DND-41 (cell line): ENCODE measurements around the gene TSNAXIP1.

ENCODE experiments used
- ATAC-seq: fragments of 200-7000 bp; cut with Tn5 transposase; 3 replicates; pipeline ENCODE4 v1.9.1; 2021; ENCODE audit warnings: low read depth; ENCODE audit not compliant: insufficient read depth
- DNase-seq: peaks from one replicate; pipeline ENCODE4 v3.0.0-alpha.2; 2020
- H2AFZ ChIP-seq: 2 replicates; pipeline ENCODE4 v1.6.0; 2012; ENCODE audit warnings: low read depth, low read length
- H3K27ac ChIP-seq: 2 replicates; pipeline ENCODE4 v1.5.1; 2012; ENCODE audit warnings: low read length, inconsistent platforms
- H3K27me3 ChIP-seq: fragments of 200-600 bp; sonication (generic); 2 replicates; pipeline ENCODE4 v1.6.0; 2012; ENCODE audit warnings: low read length, mild to moderate bottlenecking, inconsistent platforms; ENCODE audit not compliant: insufficient read depth, poor library complexity
- H3K36me3 ChIP-seq: 2 replicates; pipeline ENCODE4 v1.5.1; 2012; ENCODE audit warnings: low read length, inconsistent platforms; ENCODE audit not compliant: insufficient read depth
- H3K4me1 ChIP-seq: 2 replicates; pipeline ENCODE4 v1.5.1; 2012; ENCODE audit warnings: mild to moderate bottlenecking, low read length; ENCODE audit not compliant: insufficient read depth
- H3K4me2 ChIP-seq: 2 replicates; pipeline ENCODE4 v1.6.0; 2012; ENCODE audit warnings: mild to moderate bottlenecking, moderate library complexity, low read length, inconsistent platforms; ENCODE audit not compliant: insufficient read depth
- H3K4me3 ChIP-seq, 2 experiments: fragments of 200-600 bp in 1 of 2; shearing (Covaris generic) in 1 of 2; 2 replicates each; pipeline ENCODE4 v1.5.1; 2012 to 2016; ENCODE audit warnings: inconsistent platforms in 2 of 2, low read length in 2 of 2, mild to moderate bottlenecking in 2 of 2, low read depth in 1 of 2, moderate library complexity in 1 of 2
- H3K79me2 ChIP-seq: 2 replicates; pipeline ENCODE4 v1.6.0; 2012; ENCODE audit warnings: low read length, inconsistent platforms; ENCODE audit not compliant: insufficient read depth
- H3K9ac ChIP-seq: 2 replicates; pipeline ENCODE4 v1.6.0; 2012; ENCODE audit warnings: low read depth, mild to moderate bottlenecking, inconsistent platforms, low read length, moderate library complexity
- H3K9me3 ChIP-seq: 2 replicates; pipeline ENCODE4 v1.5.1; 2012; ENCODE audit warnings: low read length, moderate library complexity, mild to moderate bottlenecking, inconsistent platforms; ENCODE audit not compliant: insufficient read depth, severe bottlenecking
- H4K20me1 ChIP-seq: 2 replicates; pipeline ENCODE4 v1.6.0; 2012; ENCODE audit warnings: low read length; ENCODE audit not compliant: insufficient read depth
- CTCF ChIP-seq: IDR thresholded peaks from 2 replicates; pipeline ENCODE4 v1.5.1; 2012; ENCODE audit warnings: borderline replicate concordance, low read length, moderate library complexity, mild to moderate bottlenecking; ENCODE audit not compliant: poor library complexity, severe bottlenecking; ENCODE audit errors: extremely low read depth
- EZH2 ChIP-seq: IDR thresholded peaks from 3 replicates; pipeline ENCODE4 v1.6.1; 2012; ENCODE audit warnings: borderline replicate concordance, low read depth, mild to moderate bottlenecking, moderate library complexity, low read length, inconsistent platforms; ENCODE audit not compliant: severe bottlenecking

TSNAXIP1 gene

DNA sequence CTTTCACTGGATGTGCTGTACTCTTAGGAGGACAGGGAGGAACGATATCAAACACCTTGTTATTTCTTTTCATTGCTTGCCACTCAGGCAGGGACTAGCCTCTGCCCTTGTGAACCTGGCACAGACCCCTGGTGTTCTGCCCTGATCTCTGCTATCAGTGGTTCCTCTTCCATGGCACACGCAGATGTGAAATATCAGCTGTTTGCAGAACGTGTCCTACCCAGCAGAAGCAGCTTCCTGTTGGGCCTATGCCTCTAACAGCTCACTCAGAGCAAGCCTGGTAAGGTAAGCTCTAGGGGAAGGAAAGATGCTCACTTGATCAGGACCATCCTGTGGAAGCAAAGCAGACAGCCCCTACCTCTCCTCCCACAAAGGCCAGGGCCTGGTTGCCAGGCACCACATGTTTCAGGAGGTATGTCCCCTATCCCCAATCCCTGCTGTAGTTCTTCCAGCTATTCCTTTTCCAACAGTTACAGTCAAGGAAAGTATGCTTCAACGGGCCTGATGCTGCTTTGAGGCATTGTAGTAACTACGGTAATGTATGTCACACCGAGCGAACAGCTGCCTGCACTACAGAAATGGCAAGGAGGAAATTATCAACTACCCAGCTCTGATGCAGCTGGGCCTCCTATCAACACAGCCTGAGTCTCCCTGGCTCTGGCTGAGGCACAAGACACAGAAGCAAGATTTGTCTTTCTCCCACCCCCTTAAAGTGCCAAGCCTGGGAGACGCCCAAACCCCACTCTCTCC lies 46.3 kb upstream of the TSNAXIP1 start:
- no peaks in the 10 kb centered on the region for H3K27me3 ChIP-seq
- peaks cover 43% of the 10 kb centered on the region for H4K20me1 ChIP-seq
- TF ChIP-seq CTCF = no peak
- TF ChIP-seq EZH2 = no peak
- H3K9me3 ChIP-seq = no peaks in the 10 kb centered on the region
- no peak overlapping the region for H2AFZ ChIP-seq
- H3K36me3 ChIP-seq = peaks cover 21% of the 10 kb centered on the region
- no peak overlapping the region for H3K27ac ChIP-seq
- H3K4me3 ChIP-seq = no peak overlapping the region
- DNase-seq (no peak), ATAC-seq (no peak)
- peaks cover 7% of the 10 kb centered on the region for H3K79me2 ChIP-seq
- no peak overlapping the region for H3K4me2 ChIP-seq
- no peaks in the 10 kb centered on the region for H3K4me1 ChIP-seq
- no peak overlapping the region for H3K9ac ChIP-seq

GRCh38 chr16:67760956-67761230 lies 45.8 kb upstream of the TSNAXIP1 start:
- H3K4me3 ChIP-seq = no peak overlapping the region
- H3K79me2 ChIP-seq = peaks cover 7% of the 10 kb centered on the region
- no peaks in the 10 kb centered on the region for H3K27me3 ChIP-seq
- H3K4me1 ChIP-seq = no peaks in the 10 kb centered on the region
- TF ChIP-seq CTCF (no peak), EZH2 (no peak)
- no peak overlapping the region for H2AFZ ChIP-seq
- no peak overlapping the region for H3K27ac ChIP-seq
- no peaks in the 10 kb centered on the region for H3K9me3 ChIP-seq
- no peak for ATAC-seq
- H3K9ac ChIP-seq = no peak overlapping the region
- no peak for DNase-seq
- H3K36me3 ChIP-seq = peaks cover 22% of the 10 kb centered on the region
- H4K20me1 ChIP-seq = peaks cover 43% of the 10 kb centered on the region
- H3K4me2 ChIP-seq = no peak overlapping the region

DNA sequence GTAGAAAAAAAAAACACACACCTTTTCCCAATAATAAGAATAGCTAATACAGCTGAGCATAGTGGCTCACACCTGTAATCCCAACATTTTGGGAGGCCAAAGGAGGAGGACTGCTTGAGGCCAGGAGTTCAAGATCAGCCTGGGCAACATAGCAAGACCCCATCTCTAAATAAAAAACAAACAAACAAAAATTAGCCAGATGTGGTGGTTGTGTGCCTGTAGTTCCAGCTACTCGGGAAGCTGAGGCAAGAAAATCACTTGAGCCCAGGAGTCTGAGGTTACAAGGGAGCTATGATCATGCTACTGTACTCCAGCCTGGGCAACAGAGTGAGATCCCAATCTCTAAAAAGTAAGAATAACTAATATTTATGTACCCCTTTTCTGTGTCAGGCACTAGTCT lies 44.8 kb upstream of the TSNAXIP1 start:
- Histone ChIP-seq H3K4me1 (no peaks in the 10 kb centered on the region), H3K9ac (no peak overlapping the region), H3K79me2 (peaks cover 7% of the 10 kb centered on the region), H3K9me3 (no peaks in the 10 kb centered on the region), H3K27me3 (no peaks in the 10 kb centered on the region), H3K4me3 (no peak overlapping the region), H3K27ac (no peak overlapping the region), H3K36me3 (peaks cover 26% of the 10 kb centered on the region), H2AFZ (no peak overlapping the region), H4K20me1 (peaks cover 43% of the 10 kb centered on the region), H3K4me2 (no peak overlapping the region)
- no peak for ATAC-seq
- TF ChIP-seq EZH2 = no peak
- TF ChIP-seq CTCF = no peak
- DNase-seq = no peak
